K562 (cell line): ENCODE measurements around the gene SAT2. TPM values are rescaled to one million over a fixed set of nuclear protein-coding genes. Genes with fewer than 3 reads are reported as not detected.

Experiments
- FOXO4 ChIP-seq: fragments of 450-650 bp; formaldehyde crosslinking; IDR thresholded peaks from 2 replicates; pipeline ENCODE4 v1.4.0; 2020; ENCODE audit warnings: mild to moderate bottlenecking, moderate library complexity
- PKNOX1 ChIP-seq: fragments of 450-650 bp; IDR thresholded peaks from 2 replicates; pipeline ENCODE4 v1.6.1; 2016
- SNAPC5 ChIP-seq: fragments of 250-450 bp; sonication (Bioruptor Pico); IDR thresholded peaks from 2 replicates; pipeline ENCODE4 v1.8.0; 2021; ENCODE audit warnings: moderate library complexity, mild to moderate bottlenecking, inconsistent platforms
- SP1 ChIP-seq: sonication (generic); formaldehyde crosslinking; IDR thresholded peaks from 2 replicates; pipeline ENCODE4 v1.8.1; 2022; ENCODE audit warnings: mild to moderate bottlenecking, missing genetic modification reagents
- STAT5B ChIP-seq: fragments of 250-450 bp; sonication (Bioruptor Pico); IDR thresholded peaks from 2 replicates; pipeline ENCODE4 v1.8.0; 2021; ENCODE audit warnings: mild to moderate bottlenecking, inconsistent platforms
- ZBTB34 ChIP-seq: fragments of 250-450 bp; sonication (Bioruptor Pico); IDR thresholded peaks from 2 replicates; pipeline ENCODE4 v1.8.0; 2021; ENCODE audit warnings: mild to moderate bottlenecking, moderate library complexity
- ZNF407 ChIP-seq: fragments of 450-650 bp; IDR thresholded peaks from 2 replicates; pipeline ENCODE4 v1.6.1; 2016; ENCODE audit warnings: low read depth
- ZNF609 ChIP-seq: sonication (generic); formaldehyde crosslinking; IDR thresholded peaks from 2 replicates; pipeline ENCODE4 v1.8.1; 2023; ENCODE audit warnings: missing genetic modification reagents, mild to moderate bottlenecking, borderline replicate concordance
- ZNF644 ChIP-seq: fragments of 200-800 bp; sonication (Bioruptor generic); IDR thresholded peaks from 2 replicates; pipeline ENCODE4 v1.6.1; 2016; ENCODE audit warnings: low read depth, missing genetic modification characterization, missing compliant biosample characterization
- polyA plus RNA-seq, 8 experiments: library from polyadenylated mRNA; depleted of rRNA in 4 of 8; stranded (reverse) in 5 of 8; unstranded in 3 of 8; fragments of >200 nt; fragmentation: Nextera tagmentation in 2 of 8; fragmentation: Illumina TruSeq in 1 of 8; extraction: Ambion mirVana in 2 of 8; extraction: Trizol in 1 of 8; gene quantifications; 2 replicates each; pipeline versions ENCODE4 v1.2.1 to v1.2.3, GENCODE V29; 2011 to 2014; ENCODE audit warnings: inconsistent platforms in 1 of 8, missing spikeins in 1 of 8
- total RNA-seq, 7 experiments: library from RNA; depleted of rRNA in 6 of 7; stranded (reverse); fragments of >200 nt in 6 of 7; fragmentation: Illumina TruSeq in 2 of 7; extraction: Trizol in 2 of 7; gene quantifications; 2 replicates each; pipeline versions ENCODE4 v1.2.1 to v1.2.3, GENCODE V29; 2011 to 2021; ENCODE audit warnings: low replicate concordance in 1 of 7

The SAT2 gene
- total and polyA plus RNA-seq, 9 of the 15 experiments (the other 6 are each of a cell fraction or from before 2014, with no cell fraction given) = 2.0 to 8.0 (median 5.3) TPM

- peak; percentile 87 for TF ChIP-seq PKNOX1
- no peak for TF ChIP-seq FOXO4 (CRISPR knock-in tag)
- TF ChIP-seq ZNF609 = no peak
- TF ChIP-seq SNAPC5 (CRISPR knock-in tag) = no peak
- TF ChIP-seq ZNF644 = no peak
- no peak for TF ChIP-seq ZBTB34 (CRISPR knock-in tag)
- no peak for TF ChIP-seq STAT5B (CRISPR knock-in tag)
- TF ChIP-seq ZNF407 = no peak
- TF ChIP-seq SP1 (CRISPR knock-in tag) = no peak
Observed at GRCh38 chr17:7586673-7587419, 40.8 kb downstream of the SAT2 start (continued).
